HUDEP-2 (cell line): Measurements from ENCODE around the gene VDAC1.

Experiments used
- DNase-seq, 76 experiments: peaks; one replicate each; lab custom pipeline; 2025; ENCODE audit not compliant: unreplicated experiment in 76 of 76; lab: John Stamatoyannopoulos, UW

Gene VDAC1

GRCh38 chr5:134025786-134026185 lies 21.0 kb upstream of the VDAC1 start:
- DNase-seq: no peak

- no peak for DNase-seq
Measured at GRCh38 chr5:134024811-134025210, 20.0 kb upstream of the VDAC1 start.

- DNase-seq: no peak
Measured at GRCh38 chr5:134022333-134022732, 17.6 kb upstream of the VDAC1 start.

- no peak for DNase-seq
Measured at GRCh38 chr5:134020188-134020587, 15.4 kb upstream of the VDAC1 start.

GRCh38 chr5:134019636-134020035 lies 14.9 kb upstream of the VDAC1 start:
- no peak for DNase-seq

GRCh38 chr5:134018986-134019316 lies 14.2 kb upstream of the VDAC1 start:
- DNase-seq: no peak

GRCh38 chr5:134018154-134018985 lies 13.6 kb upstream of the VDAC1 start:
- DNase-seq: peak in 69 of 76 experiments; percentile 7 to 80 (median 40)

GRCh38 chr5:134008266-134008749 lies 3.5 kb upstream of the VDAC1 start:
- peak in 4 of 76 experiments; percentile 3 to 26 (median 8) for DNase-seq

- DNase-seq: no peak
Measured at GRCh38 chr5:134007581-134008265, 2.9 kb upstream of the VDAC1 start.

GRCh38 chr5:134006115-134006514 lies 1.3 kb upstream of the VDAC1 start:
- no peak for DNase-seq

GRCh38 chr5:134005417-134006061 lies 764 bp upstream of the VDAC1 start:
- DNase-seq: no peak

- DNase-seq: peak in 42 of 76 experiments; percentile 6 to 66 (median 36)
Measured at GRCh38 chr5:134003817-134004625, 754 bp downstream of the VDAC1 start.

- DNase-seq: peak in 7 of 76 experiments; percentile 2 to 38 (median 18)
Measured at GRCh38 chr5:134003064-134003816, 1.5 kb downstream of the VDAC1 start.

- DNase-seq: no peak
Measured at GRCh38 chr5:134001938-134002731, 2.6 kb downstream of the VDAC1 start.

- DNase-seq: no peak
Measured at GRCh38 chr5:134000696-134001453, 3.9 kb downstream of the VDAC1 start.

GRCh38 chr5:134000091-134000511 lies 4.7 kb downstream of the VDAC1 start:
- DNase-seq: no peak

GRCh38 chr5:133998807-133999206 lies 6.0 kb downstream of the VDAC1 start:
- DNase-seq: no peak

GRCh38 chr5:133998042-133998441 lies 6.7 kb downstream of the VDAC1 start:
- no peak for DNase-seq
